GM18507 (cell line): Measurements from ENCODE around the gene PRG2.

Source experiments
- DNase-seq: peaks from one replicate; pipeline ENCODE4 v3.0.0; 2011; ENCODE audit warnings: low read depth; ENCODE audit not compliant: insufficient read length; ENCODE audit errors: extremely low spot score
- FAIRE-seq: peaks from 2 replicates; lab custom pipeline; 2011; peaks lifted over from hg19 to GRCh38; lab: Jason Lieb, UNC

Gene PRG2

DNA sequence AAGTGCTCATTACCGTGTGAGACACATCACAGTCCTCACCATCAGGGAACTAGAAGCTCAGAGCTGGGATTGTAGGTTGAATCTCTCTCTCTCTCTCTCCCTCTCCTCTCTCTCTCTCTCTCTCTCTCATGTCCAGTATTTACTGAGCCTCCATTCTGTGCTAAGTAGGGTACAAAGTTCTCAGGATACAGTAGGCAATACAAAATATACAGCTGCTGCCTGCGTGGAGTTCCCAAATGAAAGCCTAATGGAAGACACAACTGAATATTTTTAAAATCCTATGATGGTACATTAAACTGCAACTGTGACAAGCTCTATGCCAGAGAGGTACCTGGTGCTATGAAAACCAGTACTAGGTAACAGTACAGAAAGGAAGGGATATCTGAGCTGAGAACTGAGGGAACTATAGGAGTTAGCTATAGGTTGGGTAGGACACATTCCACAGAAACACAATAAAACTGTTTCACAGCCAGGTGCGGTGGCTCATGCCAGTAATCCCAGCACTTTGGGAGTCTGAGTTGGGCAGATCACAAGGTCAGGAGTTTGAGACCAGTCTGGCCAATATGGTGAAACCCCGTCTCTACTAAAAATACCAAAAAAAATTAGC lies 9.6 kb upstream of the PRG2 start:
- no peak for FAIRE-seq

DNA sequence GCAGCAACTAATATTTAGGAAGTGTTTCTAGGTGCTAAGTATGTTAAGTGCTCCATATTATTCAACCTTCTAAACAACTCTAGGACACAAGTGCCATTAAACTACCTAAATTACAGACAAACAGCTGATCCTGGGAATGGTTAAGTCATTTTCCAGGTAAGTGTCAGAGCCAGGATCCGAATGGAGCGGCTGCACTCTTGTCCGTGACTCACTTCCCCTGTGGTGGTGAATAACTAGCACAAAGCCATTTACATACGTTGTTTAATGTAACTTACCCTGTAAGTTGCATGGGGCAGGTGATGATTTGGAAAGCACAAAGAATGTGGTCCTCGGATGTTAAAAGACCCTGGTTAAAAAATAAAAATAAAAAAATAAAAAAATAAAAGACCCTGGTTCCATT lies 8.8 kb upstream of the PRG2 start:
- DNase-seq (no peak), FAIRE-seq (no peak)

More for the DNA sequence above, 9.6 kb upstream of the PRG2 start:
- no peak for DNase-seq

DNA sequence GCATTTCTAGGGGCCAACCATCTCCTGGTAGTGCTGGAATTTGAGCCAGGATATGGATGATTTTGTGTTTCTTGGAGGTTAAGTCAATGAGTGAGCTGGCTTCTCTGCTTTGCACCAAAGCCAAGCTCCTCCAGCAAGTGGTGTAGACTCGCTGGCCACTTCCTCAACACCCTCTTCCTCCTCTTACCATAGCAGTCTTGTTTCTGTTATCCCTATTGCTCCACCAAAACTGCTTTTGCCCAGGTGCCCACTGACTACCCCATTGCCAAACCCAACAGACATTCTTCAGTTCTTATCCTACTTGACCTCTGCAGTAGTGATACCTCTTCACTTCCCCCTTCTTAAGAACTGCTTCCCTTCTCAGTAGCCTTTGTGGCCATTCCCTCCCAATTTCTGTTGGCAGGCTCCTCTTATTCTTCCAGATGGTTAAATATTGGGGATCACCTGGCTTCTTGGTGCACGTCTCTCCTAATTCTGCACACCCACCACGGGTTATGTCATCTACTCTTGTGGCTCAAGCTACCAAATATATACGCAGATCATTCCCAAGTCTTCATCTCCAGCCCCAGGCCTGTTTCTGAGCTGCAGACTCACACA lies 7.0 kb upstream of the PRG2 start:
- FAIRE-seq (no peak), DNase-seq (no peak)

DNA sequence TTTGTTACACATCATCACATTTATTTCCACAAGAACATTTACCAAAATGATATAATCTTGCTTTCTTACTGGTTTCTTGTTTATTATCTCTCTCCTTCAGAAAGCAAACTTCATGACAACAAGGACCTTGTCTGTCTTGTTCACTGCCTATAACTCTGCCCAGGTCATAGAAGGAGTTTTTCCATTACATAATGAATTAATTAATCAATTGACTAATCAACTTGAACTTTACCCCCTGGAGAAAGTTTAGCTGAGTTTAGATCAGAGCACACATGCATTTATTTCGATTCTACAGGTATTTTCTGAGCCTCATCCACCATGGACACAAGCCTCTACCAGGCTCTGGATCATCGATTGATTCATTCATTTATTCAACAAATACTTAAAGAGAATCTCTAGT lies 6.3 kb upstream of the PRG2 start:
- DNase-seq: no peak
- no peak for FAIRE-seq

DNA sequence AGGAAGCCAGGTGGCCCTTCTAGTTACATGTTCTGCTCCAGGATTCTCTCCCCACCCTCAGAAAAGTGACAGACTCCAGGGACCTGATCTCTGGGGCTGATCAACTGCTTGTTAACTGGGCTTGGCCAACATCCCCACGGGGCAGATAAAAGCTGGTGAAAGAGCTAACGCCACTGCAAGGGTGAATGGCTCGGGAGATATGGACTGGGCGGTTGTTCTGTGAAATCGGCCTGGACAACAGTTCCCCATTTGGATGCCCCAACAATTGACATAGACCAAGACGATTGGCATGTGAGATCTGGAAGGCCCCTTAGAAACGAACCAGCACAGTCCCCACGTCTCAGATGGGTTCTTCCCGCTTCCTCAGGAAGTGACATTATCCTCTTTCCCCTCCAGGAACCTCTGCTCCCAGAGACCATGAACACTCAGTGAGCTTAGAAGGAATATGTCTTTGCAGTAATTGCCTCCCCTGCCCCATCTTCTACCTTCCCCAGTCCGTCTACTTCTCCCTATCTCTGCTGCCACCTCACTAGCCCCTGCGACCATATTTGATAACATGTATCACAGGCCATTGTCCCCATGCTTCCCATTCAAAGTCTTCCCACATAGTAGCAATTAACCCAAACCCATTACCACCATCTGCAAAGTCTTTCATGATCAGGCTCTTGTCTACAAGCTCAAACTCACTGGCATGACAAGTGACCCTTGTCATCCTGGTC lies 5.6 kb upstream of the PRG2 start:
- no peak for DNase-seq
- no peak for FAIRE-seq

DNA sequence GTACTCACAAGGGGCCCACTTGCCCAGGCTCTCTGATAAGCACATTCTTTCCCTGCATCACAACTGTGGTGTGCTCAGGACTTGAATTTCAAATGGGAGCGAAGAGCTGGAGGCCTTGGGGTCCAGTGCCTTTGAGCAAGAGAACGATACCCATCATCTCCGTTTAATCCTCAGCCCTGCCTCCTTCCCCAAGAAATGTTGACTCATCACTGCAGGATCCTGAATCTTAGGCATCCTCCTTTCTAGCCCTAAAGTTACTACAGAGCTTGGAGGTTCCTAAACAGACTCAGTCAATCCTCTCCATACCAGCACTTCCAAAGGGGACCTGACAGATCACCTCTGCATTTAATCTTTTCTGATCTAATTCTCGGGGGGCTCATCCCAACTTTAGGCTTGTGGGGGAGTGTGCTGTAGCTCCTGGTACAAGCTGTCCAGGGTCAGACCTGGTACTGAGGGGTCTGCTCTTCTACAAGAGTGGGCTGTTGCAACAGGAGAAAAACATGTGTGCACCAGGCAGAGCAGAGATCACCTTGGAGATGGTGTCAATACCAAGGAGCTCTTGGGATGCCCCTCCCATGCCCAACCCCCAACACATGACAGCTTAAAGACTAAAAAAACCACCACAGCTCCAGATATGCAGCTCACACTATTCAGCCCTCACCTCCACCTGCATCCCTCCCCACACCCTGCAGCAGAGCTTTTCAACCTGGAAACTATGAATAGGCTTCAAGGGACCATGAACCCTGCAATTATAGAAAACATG lies 3.9 kb upstream of the PRG2 start:
- FAIRE-seq (no peak), DNase-seq (no peak)

DNA sequence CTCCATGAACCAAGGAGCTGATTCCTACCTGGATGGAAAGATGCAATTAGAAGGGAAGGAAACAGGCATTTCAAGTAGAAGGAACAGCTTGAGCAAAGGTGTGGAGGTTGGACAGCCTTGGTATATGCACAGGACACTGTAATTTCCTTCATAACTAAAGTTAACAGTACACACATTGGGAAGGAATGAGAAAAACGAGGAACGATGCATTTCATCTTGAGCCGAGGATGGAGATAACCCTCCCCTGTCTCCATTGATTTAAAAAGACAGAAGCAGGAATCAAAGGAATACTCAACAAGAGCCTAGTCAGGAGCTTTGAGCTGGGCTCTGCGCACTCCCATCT lies 2.3 kb upstream of the PRG2 start:
- no peak for FAIRE-seq

DNA sequence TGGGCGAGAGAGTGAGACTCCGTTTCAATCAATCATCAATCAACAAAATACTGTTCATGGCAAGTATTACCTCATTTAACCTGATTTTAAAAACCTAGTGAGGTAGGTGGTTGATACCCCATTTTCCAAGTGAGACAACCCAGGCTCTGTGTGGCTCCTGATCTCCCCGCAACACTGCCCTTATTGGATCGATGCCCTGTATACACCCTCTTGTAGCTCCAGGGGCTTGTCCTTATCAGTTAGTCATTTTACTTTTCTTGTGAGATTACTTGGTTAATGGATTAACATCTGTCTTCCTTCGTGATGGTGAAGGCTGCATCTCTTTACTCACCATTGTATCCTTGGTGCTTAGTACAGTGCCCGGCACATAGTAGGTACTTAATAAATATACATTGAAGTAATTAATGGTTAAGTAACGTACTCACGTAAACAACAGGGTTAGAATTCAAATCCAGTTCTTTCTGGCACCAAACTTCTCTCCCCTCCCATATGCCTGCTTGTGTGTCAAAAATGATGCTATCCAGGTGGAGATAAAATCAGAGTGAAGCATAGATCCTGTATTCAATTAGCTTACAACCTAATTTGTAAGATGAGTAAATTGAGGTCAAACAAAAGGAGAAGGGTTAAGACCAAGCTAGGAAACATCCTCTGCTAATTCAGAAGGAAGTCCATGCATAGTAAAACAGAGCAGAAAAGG lies 1.8 kb upstream of the PRG2 start:
- DNase-seq: no peak
- FAIRE-seq: no peak

More for the DNA sequence above, 2.3 kb upstream of the PRG2 start:
- no peak for DNase-seq

DNA sequence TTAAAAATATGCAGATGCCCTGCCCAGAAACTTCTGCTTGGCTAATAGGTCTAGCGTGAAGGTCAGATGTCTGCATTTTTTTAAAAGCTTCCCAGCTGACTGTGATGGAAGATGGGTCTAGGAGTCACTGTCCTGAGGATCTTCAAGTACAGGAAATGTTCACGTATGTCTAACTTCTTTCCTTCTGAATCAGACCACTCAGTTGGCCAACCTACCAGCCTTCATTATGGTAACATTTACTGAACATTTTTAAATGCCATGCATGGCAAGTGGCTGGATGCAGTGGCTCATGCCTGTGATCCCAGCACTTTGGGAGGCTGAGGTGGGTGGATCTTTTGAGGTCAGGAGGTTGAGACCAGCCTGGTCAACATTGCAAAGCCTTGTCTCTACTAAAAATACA lies 1.1 kb upstream of the PRG2 start:
- no peak for FAIRE-seq

DNA sequence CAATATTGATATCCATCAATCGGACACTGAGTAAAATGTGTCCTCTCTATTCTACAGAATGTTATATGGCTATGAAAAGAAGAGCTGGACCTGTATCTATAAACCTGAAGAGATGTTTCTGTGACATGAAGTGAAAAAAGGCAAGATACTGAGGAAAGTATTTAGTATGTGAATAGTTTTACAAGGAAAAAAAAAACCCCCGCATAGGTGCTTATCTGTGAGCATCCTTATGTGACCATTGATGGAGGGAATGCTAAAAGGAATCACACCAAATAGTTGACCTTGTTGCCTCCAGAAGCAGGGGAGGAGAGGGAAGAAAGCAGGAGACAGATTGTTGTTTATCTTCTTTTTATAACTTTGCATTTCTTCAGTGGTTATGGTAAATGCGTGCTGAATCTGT lies 661 bp upstream of the PRG2 start:
- FAIRE-seq (no peak), DNase-seq (no peak)

More for the DNA sequence above, 1.1 kb upstream of the PRG2 start:
- DNase-seq: no peak

DNA sequence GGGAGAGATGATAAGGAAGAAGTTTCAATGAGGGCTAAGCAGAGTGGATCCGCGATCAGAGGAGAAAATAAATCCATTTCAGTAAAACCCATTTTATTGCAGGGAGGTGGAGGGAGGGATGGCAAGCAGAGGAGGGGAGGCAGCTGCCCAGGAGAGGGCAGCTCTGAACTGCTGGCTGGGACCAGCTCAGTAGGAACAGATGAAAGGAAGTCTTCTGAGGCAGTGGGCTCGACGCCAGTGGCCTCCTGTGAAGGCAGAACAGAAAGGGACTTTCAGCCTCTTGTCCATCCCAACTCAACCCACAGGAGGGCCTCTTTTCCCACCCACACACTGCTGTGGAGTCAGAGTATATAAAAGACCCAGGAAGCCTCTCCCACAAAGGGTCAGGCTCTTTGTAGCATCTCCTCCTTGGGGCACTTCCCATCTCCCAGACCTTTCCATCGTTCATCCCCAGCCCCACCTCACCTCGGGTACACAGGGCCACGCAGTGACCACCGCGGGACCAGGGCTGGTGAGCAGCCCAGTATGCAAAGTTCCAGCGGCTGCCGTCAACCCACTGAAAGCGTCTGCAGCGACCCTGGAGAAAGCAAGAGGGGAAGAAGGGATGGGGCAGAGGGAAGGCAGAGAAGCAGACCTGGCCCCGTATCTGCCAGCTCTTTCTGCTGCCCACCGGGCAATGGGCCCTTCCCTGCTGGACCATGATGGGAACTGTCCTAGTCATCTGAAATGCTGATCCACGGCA lies 3.0 kb downstream of the PRG2 start:
- no peak for DNase-seq
- no peak for FAIRE-seq

DNA sequence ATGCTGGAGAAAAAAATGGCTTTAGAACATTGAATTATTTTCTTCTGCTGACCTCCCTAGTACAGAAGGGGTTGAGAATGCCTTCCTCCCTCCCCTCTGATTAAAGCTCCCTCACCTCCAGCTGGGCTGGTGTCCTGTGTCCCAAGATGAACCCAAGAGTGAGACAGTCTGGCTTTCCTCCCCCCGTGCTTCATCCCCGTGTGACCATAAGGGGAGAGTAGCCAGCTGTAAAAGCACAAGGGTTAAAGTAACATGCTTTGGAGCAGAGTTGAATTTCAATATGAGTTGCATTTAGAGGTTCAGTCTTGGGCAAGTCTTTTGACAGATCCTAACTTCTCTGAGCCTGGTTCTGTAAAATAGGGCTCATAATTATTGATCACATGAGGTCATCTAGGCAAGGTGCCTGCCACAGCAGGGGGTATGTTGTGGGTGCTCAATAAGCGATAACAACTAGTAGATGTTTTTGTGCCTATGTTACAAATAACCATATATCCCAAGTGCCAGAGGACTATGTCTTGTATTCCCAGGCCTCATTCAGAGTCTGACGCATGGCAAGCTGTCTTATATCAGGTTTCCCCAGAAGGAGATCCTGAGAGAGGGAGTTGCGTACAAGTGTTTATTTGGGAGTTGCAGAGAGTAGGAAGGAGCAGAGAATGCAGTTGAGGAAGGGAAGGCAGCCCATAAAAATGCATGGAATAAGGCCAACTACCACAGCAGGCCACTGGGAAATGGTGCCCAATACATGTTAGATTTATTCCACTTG lies 4.1 kb downstream of the PRG2 start:
- DNase-seq: no peak
- no peak for FAIRE-seq

DNA sequence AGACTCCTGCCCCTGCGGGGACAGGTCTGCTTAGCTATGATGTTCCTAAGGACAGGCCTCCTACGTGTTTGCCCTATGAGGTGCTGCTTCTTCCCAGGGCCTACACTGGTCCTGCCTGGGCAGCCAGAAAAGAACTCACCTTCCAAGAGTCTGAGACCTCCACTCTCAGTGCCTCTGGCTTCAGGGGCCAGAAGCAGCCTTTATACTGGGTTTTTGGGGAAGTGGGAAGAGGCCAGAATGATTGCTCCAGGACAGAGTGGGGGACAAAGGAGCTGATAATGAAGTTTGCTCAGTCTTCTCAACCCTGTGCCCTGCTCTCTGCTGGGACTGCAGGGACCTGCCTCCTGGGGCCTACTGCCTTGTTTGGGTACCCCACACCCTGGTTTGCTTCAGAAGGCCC lies 9.5 kb downstream of the PRG2 start, which contains the start of gene PRG3:
PRG3 (minus strand) TSS at position 176 of the 400 bp plus-strand sequence. CDS start 442 bp downstream, outside the sequence.
- DNase-seq (no peak), FAIRE-seq (no peak)

DNA sequence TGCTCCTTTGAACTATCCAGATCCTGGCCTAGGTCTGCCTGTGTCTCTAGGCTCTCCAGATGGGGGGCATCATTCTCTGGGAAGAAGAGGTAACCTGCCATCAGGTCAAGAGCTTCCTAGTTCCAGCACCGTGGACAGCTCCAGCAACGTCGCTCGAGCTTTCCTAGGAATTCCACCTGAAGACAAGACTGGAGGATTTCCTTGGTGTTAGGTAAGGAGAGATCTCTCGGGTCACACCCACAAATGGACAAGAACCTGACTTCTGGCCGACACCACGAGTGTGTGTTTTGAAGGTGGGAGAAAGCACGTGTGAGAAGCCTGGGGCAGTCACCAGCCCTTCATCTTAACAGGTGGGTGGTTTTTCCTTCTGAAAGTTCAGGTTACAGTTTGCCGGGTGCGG lies 10.7 kb downstream of the PRG2 start:
- FAIRE-seq: no peak
- DNase-seq: no peak

DNA sequence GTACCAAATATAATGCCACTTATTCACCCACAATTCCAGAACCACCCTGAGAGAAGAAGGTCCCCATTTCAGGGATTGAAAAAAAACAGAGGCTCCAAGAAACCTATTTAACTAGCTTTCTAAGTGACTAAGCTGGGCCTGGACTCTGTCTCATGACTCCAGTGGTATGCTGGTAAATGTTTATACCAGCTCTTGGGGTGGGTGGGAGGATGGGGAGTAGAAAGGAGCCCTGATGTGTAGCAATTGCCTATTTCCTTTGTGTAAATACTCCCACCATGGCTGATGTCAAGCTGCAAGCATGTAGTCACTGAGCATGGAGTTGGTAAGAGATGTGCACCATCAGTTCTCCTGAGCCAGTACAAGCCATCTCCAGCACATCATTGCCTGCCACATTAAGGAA lies 12.3 kb downstream of the PRG2 start:
- no peak for FAIRE-seq
- no peak for DNase-seq

DNA sequence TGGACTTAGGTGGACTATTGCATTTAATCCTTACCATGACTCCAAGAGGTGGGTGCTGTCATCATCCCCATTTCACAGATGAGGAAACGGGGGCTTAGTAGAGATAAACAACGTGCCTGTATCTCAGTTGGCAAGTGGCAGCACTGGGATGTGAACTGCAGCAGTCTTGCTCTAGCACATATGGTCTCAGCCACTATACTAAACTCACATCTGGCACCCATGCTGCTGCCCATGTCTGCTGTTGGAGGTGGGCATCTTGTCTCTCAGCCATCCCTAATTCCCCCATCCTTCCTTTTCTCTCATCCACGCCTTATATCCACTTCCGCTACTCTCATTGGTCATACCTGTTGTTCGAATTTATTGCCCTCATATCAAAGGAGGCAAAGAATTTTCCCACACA lies 13.3 kb downstream of the PRG2 start:
- no peak for FAIRE-seq
- no peak for DNase-seq

DNA sequence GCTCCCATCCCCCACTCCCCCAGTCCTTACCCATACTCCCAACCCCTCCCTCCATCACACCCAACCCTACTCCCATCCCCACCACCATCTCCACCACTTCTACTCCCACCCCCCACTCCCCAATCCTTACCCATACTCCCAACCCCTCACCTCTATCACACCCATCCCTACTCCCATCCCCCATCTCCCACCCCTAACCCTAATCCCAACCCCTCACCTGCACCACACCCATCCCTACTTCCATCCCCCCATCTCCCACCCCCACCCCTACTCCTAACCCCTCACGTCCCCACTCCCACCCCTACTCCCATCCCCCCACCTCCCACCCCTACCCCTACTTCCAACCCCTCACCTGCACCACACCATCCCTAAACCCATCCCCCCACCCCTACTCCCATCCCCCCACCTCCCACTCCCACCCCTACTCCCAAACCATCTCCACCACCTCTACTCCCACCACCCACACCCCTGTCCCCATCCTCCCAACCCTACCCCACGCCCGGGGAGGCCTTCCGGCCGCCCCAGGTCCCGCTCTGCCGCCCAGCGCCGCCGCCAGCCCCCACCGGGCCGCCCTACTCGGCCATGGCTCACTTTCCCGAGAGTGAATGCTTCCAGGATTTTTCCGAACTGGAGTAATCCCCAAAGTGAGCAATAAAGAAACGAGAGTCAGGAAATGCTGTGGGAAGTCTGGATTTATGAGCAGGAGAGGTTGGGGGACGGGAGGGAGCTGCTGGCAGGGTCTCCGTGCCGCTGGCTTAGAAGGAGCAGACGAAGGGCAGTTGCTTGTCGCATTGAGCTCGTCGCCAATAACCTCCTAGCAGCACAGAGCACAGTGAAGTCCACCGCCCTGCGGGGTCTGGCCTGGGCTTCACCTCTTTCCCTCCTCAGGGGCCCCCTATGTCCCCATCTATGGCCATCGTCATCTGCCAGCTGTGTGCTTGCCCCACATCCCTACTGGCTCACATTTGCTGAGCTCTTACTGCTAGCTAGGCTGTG lies 14.1 kb downstream of the PRG2 start:
- FAIRE-seq: no peak

More for the DNA sequence above, 14.1 kb downstream of the PRG2 start:
- DNase-seq: no peak
